Mammary epithelial cell (primary cell): Measurements from ENCODE around the gene KCNG2.

Experiments
- EZH2 ChIP-seq: IDR thresholded peaks from 2 replicates; pipeline ENCODE4 v1.6.1; 2012; ENCODE audit warnings: low read length, inconsistent platforms, borderline replicate concordance
- TF ChIP-seq, protein P1 (sequence below), 2 donors: IDR thresholded peaks in 1 of 2; conservative IDR thresholded peaks in 1 of 2; 2 replicates each; pipeline ENCODE4 v1.5.1; 2011 to 2012; ENCODE audit warnings: inconsistent platforms in 2 of 2, low read length in 2 of 2, mild to moderate bottlenecking in 2 of 2, control low read depth in 1 of 2, low read depth in 1 of 2; ENCODE audit not compliant: insufficient read depth in 1 of 2; ENCODE audit errors: extremely low read depth in 1 of 2

DNA sequence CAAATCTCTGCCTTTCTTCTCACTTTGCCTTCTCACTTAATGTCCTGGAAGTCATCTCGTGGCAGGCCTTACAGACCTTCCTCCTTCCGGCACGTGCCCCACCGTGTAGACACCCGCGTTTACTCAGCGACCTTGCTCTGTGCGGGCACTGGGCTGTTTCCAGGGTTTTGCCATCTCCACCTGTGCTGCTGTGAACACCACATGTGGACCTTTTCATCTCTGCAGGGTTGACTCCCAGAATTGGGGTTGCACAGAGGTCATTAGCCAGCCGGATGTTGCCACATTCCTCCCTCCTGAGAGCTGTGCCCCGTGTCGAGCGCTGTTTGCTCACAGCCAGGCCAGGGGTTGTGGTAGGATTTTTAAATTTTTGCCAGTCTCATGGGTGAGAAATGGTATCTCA is 25.4 kb downstream of the KCNG2 start:
- TF ChIP-seq, protein P1, sequence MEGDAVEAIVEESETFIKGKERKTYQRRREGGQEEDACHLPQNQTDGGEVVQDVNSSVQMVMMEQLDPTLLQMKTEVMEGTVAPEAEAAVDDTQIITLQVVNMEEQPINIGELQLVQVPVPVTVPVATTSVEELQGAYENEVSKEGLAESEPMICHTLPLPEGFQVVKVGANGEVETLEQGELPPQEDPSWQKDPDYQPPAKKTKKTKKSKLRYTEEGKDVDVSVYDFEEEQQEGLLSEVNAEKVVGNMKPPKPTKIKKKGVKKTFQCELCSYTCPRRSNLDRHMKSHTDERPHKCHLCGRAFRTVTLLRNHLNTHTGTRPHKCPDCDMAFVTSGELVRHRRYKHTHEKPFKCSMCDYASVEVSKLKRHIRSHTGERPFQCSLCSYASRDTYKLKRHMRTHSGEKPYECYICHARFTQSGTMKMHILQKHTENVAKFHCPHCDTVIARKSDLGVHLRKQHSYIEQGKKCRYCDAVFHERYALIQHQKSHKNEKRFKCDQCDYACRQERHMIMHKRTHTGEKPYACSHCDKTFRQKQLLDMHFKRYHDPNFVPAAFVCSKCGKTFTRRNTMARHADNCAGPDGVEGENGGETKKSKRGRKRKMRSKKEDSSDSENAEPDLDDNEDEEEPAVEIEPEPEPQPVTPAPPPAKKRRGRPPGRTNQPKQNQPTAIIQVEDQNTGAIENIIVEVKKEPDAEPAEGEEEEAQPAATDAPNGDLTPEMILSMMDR (conservative IDR thresholded peaks at IDR 0.05 in 1 of 2, IDR thresholded peaks at IDR 0.05 in 1 of 2; ENCODE audit: extremely low read depth in 1 of 2, insufficient read depth in 1 of 2, low read depth in 1 of 2, low read length in 2 of 2): no peak
- no peak for TF ChIP-seq EZH2
